ENCODE data around the gene TEPSIN.
"Not testable (repeated sequence)": the region's sequence is repeated elsewhere in the genome, so short reads cannot be mapped to it uniquely, and the experiment has no call there.

The TEPSIN gene

DNA sequence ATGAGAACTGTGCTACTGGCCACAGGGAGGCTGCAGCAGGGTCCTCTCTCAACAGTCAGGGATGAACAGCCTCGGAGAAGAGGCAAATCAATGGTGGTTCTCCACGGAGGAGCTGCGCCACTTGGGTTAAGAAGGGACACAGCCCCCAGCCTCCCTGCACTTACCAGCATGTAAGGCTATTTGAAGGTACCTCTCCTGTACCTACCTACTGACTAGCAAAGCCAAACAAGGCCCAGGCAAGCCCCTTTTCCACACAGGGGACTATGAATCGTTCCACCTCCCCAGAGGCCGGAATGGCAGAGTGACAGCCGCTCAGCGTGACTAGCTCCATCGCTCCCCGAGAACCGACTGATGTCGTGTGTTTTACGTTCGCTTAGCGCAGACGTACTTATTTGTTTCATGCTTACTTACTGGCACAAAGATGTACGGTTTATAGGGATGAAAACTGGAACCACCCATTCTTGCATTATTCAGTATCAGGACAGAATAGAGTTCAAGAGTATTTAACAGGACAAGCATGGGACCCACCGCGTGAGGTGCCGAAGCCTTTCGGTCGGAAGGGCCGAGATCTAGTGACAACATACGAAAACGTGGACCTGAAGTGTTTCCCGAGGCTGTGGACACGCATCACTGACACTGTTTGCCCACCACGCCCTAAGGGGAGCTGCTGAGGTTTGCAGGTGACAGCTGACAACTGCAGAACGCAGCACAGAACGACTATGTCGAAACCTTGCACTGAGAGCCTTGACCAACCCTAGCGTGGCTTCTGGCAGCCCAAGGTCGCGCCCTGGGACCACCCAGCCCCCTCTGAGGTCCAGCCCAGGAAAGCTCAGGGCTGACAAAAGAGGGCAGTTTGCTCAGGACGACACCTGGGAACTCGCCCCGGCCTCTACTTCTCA, 1.0 kb downstream of the TEPSIN start:
- in situ Hi-C loops (cut with HindIII; ENCODE audit: low sequenced_read_pairs): no loop called here

DNA sequence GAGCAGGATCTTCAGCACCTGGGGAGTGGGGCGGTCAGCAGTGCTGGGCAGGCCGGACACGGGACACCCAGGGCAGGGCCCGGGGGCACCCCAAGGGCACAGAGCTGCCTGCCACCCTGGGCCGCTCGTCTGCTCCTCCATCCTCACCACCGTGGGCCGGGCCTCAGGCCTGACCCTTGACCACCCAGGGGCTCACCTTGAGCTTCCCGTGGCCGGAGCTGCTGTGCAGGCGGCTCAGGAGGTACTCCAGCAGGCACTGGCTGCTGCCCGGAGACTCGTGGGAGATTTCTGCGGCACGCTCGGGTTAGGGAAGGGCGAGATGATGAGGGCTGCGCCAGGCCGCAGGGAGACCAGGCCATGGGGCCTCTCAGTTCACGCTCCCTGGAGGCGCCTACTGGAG, 2.1 kb downstream of the TEPSIN start:
- in situ Hi-C loops (cut with HindIII; ENCODE audit: low sequenced_read_pairs): no loop called here

DNA sequence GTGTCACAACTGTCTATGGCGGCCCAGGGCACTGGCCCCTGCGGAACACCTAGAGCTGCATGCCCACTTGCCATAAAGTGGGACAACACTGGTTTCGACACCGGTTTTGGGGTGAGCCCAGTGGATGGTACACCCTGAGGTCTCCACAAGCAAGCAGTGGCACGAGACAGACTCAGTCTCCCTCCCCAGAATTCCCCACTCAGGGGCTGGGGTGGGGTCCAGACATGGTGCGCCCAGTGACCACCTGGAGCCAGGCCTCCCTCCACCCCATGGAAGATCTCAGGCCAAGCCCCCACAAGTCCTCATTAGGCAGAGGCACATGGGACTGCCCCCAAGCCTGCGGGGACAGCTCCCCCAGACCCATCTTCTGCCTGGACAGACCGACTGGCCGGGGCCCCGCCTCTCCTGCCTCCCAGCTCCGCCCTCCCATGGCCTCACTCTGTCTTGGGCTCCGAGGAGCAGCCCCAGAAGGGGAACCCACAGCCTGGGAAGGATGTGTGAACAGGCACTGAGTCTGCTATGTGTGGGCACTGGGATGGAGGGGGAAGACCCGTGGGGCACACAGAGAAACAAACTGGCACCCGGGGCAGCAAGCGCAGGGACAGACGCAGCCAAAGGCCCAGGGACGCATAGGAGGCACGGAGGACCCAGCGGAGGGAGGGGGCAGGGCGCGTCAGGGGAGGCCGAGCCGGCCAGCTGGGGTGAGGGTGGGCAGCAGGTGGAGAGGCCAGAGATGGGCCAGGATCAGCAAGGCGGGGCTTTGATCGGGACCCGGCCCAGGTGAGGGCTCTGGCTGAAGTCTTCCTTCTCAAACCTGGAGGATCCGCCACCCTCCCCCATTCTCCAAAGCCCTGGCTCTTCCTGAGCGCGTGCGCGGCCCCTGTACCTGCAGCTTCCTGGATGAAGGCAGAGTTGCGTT, 2.8 kb downstream of the TEPSIN start:
- in situ Hi-C loops (cut with HindIII; ENCODE audit: low sequenced_read_pairs): no loop called here

DNA sequence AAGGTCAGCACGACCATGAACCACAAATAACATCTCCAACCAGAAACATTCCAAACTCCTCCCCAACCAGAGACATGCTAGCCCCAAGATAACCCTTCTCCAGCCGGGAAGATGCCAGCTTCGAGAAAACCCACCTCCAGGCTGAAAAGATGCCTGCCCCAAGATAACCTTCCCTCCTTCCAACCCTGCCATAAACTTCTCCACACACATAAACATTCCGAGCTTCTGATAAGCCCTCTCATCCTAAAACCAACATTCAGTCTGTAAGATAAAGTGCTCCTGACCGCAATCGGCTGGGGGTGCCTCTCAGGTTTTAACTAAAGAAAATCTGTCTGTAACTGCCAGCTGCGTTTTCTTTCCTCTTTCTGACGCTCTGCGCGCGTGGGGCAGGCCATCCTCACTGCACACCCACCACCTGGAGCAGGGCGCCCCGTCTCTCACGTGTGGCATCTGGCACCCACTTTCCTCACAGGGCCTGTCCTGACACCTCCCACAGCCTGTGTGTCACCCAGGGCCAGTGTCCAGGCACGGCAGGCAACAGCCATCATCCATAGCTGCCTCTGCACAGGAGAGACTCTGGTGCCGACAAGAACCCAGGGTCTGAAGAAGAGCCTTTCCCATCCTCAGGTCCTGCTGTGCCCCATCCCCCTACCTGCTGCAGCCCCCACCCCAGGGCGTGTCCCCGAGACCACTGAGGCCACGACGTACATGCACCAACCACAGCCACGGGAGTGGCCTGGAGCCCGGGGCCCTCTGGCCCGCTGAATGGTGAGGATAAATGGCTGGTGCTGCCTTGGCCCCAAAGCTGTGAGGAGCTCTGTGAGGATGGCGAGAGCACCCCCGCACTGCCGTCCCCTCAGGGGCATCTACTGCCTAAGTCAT, 3.7 kb downstream of the TEPSIN start:
- in situ Hi-C loops (cut with HindIII; ENCODE audit: low sequenced_read_pairs): no loop called here

DNA sequence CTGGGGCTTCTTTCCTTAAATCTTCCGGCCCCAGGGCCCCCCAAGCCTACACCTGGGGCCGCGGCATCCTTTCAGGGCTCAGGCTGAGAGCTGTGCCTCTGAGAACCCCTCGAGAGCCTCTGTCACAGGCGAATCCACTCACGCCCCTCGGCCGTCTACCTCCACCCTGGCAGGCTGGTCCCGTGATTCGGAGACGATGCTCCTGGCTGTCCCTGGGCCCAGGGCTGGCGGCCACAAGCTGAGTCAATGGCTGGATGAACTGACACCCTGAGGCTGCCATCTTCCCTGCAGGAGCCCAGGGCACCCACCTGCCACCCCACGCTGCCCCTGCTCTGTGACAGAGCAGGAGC, 4.4 kb downstream of the TEPSIN start:
- in situ Hi-C loops (cut with HindIII; ENCODE audit: low sequenced_read_pairs): no loop called here

DNA sequence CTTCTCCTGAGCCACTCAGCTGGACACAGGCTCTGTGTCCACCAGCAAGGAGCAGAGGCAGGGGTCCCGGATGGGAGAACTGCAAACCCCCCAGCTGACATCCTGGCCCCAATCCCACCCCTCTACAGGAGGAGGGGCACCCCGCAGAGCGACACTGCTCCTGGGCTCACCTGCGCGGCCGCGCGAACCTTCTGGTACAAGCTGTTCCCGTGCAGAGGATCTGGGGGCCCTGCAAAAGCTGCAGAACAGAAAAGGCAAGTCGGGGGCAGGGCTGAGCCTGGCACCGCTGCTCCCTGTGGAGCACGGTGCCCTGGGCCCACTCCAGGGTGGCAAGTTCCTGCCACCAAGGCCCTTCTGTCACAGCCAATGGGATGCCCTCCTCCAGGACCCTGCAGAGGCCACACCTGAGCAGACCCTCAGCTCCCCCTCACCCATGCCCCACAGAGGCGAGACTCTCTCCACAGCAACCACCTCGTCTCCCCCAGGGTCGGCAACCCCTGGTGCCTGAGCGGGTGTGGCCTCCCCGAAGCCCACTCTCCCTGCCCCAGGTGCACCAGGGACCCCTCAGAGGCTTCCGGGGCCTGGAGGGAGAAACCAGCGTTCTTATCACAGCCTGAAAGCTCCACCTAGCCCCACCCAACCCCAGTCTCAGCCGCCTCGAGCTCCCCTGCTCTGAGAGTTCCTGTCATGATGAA, 4.9 kb downstream of the TEPSIN start:
- in situ Hi-C loops (cut with HindIII; ENCODE audit: low sequenced_read_pairs): no loop called here

DNA sequence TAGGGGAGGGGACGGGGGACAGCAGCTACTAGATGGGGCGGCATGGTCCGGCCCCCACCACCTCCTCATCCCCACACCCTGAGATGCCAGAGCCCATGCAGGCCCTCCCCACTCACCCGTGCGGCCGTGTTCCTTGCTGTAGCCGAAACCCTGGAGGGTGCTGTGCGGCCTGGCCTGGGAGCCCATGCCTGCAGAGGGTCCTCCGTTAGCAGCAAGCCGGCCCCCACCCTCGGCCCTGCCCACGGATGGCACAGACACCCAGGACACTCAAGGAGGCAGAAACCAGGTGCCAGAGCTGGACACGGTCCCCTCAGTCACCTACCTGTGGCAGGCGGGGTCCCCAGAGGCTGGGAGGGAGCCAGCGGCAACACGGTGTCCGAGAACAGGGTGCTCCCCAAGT, 5.5 kb downstream of the TEPSIN start:
- in situ Hi-C loops (cut with HindIII; ENCODE audit: low sequenced_read_pairs): no loop called here

DNA sequence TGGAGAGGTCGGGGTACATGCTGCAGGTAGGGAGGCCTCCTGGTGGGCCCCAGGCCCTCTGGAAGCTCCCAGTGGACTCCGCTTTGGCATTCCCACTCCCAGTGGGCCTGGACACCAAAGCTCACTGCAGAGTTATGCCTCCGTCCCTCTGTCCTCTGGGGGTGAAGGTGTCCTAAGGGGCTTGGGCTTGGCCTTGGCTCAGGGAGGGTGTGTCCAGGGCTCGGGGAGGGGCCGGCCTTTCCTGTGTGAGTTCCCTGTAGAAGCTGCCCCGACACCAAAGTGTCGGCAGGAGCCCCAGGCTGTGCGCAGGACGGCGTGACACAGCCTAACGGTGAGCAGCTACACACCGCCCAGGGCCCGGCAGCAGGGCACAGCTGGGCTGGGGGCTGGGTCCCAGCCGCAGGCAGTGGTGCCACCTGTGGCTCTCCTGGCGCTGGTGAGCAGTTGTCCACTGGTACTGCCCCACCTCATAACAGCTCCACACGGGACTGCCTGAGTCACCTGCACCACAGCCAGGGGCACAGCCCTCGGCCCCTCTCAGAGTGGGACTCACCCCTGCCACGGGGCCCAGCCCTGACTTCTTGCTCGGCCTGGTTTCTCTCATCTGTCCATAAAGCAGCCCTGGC, 6.1 kb downstream of the TEPSIN start:
- in situ Hi-C loops (cut with HindIII; ENCODE audit: low sequenced_read_pairs): no loop called here

DNA sequence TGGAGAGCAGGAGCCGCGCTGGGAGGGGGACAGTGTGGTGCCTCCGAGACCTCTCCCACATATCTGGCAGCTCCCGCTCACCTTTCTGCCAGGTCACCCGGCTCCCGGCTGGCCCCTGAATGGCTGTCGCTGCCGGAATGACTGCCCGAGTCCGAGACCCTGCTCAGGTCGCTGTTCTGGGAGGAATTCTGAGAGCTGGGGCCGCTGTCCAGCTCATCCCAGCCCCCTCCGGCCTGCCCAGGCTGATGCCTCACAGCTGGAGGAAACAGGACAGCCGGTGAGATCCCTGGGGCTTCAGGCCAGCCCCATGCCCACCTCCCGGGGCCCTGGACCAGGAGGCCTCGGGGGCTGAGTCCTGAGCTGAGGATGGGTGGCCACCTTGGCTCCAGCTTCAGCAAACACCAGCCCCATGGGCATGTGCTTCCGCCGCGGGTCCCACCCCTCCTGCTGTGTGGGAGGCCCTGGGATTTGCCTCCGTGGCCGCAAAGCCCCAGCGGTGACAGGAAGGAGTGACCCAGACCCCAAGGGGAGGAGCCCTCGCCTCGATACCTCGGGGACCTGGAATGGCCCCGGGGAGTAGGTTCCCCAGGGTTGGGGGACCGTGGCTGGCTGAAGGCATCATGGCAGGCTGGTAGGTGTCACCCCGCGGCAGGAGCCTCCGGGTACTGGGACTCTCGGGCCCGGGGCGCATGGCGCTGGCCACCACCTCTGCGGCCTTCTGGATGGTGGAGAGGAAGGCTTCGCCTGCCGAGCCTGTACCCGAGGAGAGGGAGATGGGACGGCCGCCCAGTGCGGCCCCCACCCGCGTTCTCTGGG, 6.9 kb downstream of the TEPSIN start:
- in situ Hi-C loops (cut with HindIII; ENCODE audit: low sequenced_read_pairs): no loop called here

DNA sequence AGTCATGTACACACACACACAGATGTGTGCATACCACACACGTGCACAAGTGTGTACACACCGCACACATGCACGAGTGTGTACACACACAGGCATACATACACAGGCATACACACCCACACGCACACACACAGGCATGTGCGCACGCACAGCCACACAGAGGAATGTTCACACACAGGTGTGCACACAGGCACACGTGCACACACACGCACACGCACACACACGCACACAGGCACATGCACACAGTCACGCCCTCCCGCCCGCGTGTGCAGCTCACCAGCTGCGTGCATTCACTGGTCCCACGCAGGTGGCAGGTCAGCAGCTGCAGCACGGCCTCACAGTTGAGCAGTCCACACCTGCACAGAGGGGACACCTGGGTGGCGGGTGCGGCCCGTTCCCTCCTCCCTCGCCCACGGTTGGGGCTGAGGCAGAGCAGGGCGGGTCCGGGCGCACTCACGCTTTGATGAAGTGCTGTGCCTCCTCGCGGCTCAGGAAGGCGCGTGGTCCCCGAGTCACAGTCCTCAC, 7.7 kb downstream of the TEPSIN start:
- in situ Hi-C loops (cut with HindIII; ENCODE audit: low sequenced_read_pairs): no loop called here

DNA sequence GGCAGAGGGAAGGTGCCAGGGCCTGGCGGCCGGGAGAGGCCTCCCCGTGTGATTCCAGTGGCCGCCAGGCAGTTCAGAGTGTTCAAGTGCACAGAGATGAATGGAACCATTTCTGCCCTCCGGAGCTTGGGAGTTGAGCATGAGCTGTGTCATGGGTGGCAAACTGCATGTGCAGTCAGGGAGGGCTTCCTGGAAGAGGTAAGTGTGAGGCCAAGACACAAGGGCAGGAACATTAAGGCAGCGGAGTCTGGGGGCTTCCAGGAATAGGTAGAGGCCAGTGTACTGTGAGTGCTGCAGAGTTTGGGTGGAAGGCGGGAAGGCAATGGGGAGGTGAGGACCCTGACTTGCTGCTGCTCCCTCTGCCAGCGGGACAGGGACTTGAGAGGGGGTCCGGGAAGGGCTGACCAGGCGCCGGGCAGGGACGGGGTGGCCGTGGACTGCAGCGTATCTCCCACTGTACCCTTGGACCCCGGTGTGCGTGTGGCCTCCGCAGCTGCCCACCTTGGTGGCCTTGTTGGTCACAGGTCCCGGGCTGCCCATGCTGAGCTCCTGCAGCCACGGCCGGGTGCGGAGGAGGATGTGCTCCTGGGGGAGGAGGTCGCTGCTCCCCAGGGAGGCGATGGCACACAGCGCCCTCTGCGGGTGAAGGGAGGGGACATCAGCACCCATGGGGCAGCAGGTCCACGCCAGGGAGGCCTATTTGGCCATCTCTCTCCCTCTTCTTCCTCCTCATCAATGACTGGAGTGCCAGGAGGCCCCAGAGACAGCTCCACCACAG, 8.6 kb downstream of the TEPSIN start:
- in situ Hi-C loops (cut with HindIII; ENCODE audit: low sequenced_read_pairs): no loop called here

DNA sequence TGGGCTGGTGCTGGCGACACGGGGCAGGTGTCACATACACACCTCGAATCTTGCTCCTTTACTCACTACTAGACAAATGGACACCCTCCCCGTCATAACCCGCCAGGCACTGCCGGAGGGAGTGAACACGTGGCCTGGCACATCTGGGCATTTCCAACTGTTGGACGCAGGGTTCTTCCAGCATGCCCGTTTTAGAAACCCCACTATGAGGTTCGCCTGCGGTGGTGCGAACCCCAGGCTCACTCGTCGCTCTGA, 9.3 kb downstream of the TEPSIN start:
- in situ Hi-C loops (cut with HindIII; ENCODE audit: low sequenced_read_pairs): no loop called here

DNA sequence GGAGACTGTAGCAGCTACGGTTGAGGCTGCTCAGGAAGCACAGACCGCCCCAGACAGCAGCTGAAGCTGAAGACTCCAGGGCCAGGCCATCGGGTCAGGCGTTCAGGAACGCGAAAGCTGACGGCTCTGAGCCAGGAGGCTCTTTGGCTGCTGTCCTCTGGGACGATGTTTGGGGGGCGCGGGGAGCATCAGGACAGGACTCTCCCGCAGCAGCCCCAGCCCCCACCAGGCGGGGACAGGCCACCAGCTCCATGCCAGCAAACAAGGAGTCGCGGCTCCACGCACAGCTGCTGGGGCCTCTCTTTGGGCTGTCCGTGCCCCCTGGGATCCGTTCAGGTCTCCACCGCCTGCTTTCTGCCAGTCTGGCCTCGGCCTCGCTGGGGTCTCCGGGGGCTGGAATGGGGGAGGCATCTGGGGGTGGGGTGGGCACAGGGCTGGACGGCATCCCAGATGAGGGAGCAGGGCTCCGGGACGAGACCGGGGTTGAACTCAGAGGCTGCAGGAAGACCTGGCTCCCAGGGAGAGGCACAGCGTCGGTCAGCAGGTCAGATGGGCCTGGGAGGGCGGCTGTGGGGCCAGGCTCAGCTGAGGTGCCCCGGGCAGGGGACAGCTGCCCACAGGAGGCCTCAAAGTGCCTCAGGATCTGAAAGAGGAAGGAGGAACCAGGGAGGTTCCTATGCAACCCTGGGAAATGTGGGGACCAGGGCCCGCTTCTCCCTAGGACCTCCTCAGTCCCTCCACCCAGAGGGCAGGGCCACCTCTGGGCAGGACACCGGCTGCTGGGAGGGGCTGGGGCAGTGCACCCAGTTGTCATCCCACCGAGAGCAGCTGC, 9.8 kb downstream of the TEPSIN start:
- in situ Hi-C loops (cut with HindIII; ENCODE audit: low sequenced_read_pairs): no loop called here

DNA sequence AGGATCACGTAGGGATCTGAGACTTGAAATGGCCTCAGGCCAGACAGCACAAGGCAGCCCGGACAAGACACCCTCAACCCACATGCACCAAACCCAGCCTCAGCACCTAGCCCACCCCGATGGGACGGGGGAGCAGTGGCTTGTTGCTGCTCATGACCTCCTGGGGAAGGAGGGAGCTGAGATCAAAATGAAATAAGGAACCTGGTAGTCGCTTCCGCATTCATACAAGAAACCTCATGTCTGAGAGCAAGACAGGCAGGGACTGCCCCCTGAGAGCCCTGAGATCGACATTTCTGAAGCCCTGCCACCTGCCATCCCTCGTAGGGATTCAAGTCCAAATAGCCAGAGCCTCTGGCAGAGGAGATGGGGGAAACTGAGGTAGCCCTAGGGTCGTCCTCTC, 10.4 kb downstream of the TEPSIN start:
- in situ Hi-C loops (cut with HindIII; ENCODE audit: low sequenced_read_pairs): no loop called here

DNA sequence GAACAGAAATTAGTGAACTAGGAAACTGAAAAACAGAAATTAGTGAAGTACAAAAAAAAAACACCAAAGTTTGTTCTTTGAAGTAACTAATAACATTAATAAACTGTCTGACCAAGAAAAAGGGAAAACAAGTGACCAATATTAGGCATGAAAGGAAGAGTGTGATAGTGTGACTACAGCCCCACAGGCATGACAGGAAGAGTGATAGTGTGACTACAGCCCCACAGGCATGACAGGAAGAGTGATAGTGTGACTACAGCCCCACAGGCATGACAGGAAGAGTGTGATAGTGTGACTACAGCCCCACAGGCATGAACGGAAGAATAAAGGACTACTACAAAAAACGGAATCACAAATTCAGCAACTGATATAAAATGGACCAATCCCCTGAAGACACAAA, 11.2 kb downstream of the TEPSIN start:
- in situ Hi-C loops (cut with HindIII; ENCODE audit: low sequenced_read_pairs): not testable (repeated sequence)

DNA sequence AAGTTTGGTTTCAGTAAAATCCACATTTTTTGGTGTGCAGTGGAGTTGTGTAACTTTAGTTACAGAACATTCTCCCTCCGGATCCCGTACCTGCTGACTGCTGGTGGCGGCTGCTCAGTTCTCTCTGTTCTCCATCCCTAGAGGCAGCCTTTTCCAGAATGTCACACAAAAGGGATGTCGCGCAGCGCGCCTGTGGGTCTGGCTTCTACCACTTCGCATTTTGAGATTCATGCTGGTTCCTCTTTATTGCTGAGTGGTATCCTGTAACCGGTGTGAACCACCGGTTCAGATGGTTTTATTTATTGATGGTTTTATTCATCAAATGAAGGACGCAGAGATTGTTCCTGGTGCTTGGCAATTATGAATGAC, 15.1 kb downstream of the TEPSIN start:
- in situ Hi-C loops (cut with HindIII; ENCODE audit: low sequenced_read_pairs): no loop called here

DNA sequence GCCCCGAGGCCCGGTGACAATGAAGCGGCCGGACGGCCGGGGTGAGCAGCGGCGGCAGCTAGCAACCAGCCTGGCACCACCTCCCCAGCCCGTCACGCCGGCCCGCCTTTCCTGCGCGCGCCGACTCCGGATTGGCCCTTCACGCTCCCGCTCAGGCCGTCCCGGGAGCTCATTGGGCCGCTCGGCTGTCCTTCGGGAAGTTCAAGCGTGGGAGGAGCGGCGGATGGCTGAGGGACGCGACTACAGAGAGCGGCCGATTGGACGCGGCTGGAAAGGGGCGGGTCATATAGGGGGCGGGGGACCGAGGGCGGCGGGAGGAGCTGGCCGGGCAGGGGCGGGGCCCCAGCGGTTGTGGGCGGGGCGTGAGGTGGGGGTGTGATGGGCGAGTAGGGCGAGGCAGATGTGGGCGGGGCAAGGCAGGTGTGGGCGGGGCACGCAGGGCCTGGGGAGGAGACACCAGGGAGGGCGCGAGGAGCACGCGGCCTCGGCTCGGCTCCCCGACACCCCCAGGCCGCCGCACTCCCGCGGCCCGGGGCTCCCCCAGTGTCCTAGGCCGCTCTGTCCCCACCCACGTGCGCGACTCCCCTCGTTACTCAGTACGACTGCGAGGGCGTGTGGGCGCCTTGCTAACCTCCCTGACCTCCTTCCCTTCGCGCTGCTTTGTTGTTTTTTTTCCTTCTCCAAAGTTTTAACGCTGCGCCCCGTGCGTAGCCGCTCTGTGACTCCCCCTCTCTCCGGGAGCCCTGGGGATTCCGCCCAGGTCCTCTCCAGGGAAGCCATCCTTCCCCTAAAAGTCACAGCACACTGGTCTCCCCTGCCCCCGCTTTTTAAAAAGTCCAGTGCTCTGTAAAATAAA, 15.7 kb downstream of the TEPSIN start, which contains the start of gene CEP131:
TSS of gene CEP131 (minus strand) at position 60 of the 856 bp plus-strand sequence. CDS start 2,909 bp downstream, outside the sequence.
- in situ Hi-C loops (cut with HindIII; ENCODE audit: low sequenced_read_pairs): no loop called here

Measured in endothelial cell of hepatic sinusoid (primary cell).